Nephron (organoid): ENCODE data around the gene GNG3.

Source experiments
- H3K27ac Mint-ChIP-seq, 3 experiments: 2 replicates each; pipeline ENCODE4 v1.8.0; 2020; ENCODE audit warnings: mixed read lengths in 3 of 3, mild to moderate bottlenecking in 2 of 3, moderate library complexity in 1 of 3
- H3K27me3 Mint-ChIP-seq: 2 replicates; pipeline ENCODE4 v1.8.0; 2021; ENCODE audit warnings: low read depth, mild to moderate bottlenecking, moderate library complexity, mixed read lengths
- H3K36me3 Mint-ChIP-seq: 2 replicates; pipeline ENCODE4 v1.8.0; 2020; ENCODE audit warnings: low read depth, mixed read lengths
- H3K4me1 Mint-ChIP-seq: 2 replicates; pipeline ENCODE4 v1.8.0; 2020; ENCODE audit warnings: mixed read lengths
- H3K4me3 Mint-ChIP-seq, 3 experiments: 2 replicates each; pipeline ENCODE4 v1.8.0; 2020; ENCODE audit warnings: mild to moderate bottlenecking in 3 of 3, mixed read lengths in 3 of 3, moderate library complexity in 2 of 3
- H3K9me3 Mint-ChIP-seq: 2 replicates; pipeline ENCODE4 v1.8.0; 2020; ENCODE audit warnings: mixed read lengths
- TF ChIP-seq, protein P1 (sequence below), 3 experiments: fragments of 200-600 bp; sonication (generic); IDR thresholded peaks; one replicate each; pipeline ENCODE4 v1.5.0; 2021; ENCODE audit warnings: antibody characterized with exemption in 3 of 3; ENCODE audit not compliant: unreplicated experiment in 3 of 3

Gene GNG3

GRCh38 chr11:62708392-62708791, 916 bp downstream of the GNG3 start:
- H3K9me3 Mint-ChIP-seq = no peaks in the 10 kb centered on the region
- H3K27ac Mint-ChIP-seq = peak overlapping the region; percentile 96 to 99 (median 97)
- peak overlapping the region; percentile 83 to 91 (median 90) for H3K4me3 Mint-ChIP-seq
- peaks cover 30% of the 10 kb centered on the region for H3K36me3 Mint-ChIP-seq
- TF ChIP-seq, protein P1, sequence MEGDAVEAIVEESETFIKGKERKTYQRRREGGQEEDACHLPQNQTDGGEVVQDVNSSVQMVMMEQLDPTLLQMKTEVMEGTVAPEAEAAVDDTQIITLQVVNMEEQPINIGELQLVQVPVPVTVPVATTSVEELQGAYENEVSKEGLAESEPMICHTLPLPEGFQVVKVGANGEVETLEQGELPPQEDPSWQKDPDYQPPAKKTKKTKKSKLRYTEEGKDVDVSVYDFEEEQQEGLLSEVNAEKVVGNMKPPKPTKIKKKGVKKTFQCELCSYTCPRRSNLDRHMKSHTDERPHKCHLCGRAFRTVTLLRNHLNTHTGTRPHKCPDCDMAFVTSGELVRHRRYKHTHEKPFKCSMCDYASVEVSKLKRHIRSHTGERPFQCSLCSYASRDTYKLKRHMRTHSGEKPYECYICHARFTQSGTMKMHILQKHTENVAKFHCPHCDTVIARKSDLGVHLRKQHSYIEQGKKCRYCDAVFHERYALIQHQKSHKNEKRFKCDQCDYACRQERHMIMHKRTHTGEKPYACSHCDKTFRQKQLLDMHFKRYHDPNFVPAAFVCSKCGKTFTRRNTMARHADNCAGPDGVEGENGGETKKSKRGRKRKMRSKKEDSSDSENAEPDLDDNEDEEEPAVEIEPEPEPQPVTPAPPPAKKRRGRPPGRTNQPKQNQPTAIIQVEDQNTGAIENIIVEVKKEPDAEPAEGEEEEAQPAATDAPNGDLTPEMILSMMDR (IDR thresholded peaks at IDR 0.05; ENCODE audit: unreplicated experiment in 3 of 3) = no peak
- no peaks in the 10 kb centered on the region for H3K27me3 Mint-ChIP-seq
- H3K4me1 Mint-ChIP-seq = peaks cover 46% of the 10 kb centered on the region

- H3K4me1 Mint-ChIP-seq = peaks cover 49% of the 10 kb centered on the region
- H3K9me3 Mint-ChIP-seq = no peaks in the 10 kb centered on the region
- H3K27me3 Mint-ChIP-seq = no peaks in the 10 kb centered on the region
- H3K36me3 Mint-ChIP-seq = peaks cover 33% of the 10 kb centered on the region
- peak overlapping the region; percentile 83 to 91 (median 90) for H3K4me3 Mint-ChIP-seq
- TF ChIP-seq, protein P1 (IDR thresholded peaks at IDR 0.05; ENCODE audit: unreplicated experiment in 3 of 3) = no peak
- peak overlapping the region; percentile 96 to 99 (median 97) for H3K27ac Mint-ChIP-seq
These were observed 1.3 kb downstream of the GNG3 start for GRCh38 chr11:62708793-62709192.

DNA sequence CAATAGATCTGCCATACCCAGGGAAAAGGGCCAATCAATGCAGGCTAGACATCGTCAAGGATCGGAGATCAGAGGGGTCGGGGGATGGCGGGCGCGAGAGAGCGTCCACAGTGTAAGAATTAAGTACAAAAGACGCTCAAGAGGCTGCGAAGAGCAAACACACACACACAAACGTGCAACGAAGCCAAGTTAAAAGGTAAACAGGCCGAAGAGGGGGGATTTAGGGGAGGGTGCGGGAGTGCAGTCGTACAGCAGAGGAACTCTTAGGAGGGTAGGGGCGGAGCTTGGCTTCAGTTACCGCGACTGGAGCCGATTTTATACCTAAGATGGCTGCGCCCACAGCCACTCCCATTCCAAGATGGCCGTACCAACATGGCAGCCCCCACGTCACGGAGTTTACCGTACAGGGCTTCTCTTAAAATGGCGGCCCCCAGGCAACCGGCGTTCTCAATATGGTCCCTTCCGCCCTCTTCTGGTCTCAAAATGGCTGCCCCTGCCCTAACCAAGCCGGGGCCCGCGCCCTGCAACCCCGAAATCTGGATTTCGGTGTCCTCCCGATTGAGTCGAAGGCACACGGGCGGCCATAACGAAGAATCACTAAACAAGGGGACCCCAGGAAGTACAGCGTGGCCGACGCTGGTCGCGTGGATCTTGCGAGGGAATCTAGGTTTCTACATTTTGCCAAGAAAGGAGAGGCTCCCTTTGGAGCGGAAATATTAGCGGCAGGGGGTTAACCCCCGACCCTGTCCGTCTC, 1.9 kb downstream of the GNG3 start:
- H3K9me3 Mint-ChIP-seq = no peaks in the 10 kb centered on the region
- H3K27me3 Mint-ChIP-seq = no peaks in the 10 kb centered on the region
- peak overlapping the region; percentile 83 to 91 (median 90) for H3K4me3 Mint-ChIP-seq
- H3K27ac Mint-ChIP-seq = peak overlapping the region; percentile 96 to 99 (median 97)
- TF ChIP-seq, protein P1 (IDR thresholded peaks at IDR 0.05; ENCODE audit: unreplicated experiment in 3 of 3) = no peak
- peaks cover 38% of the 10 kb centered on the region for H3K36me3 Mint-ChIP-seq
- H3K4me1 Mint-ChIP-seq = peaks cover 49% of the 10 kb centered on the region

- H3K4me1 Mint-ChIP-seq = peaks cover 48% of the 10 kb centered on the region
- H3K4me3 Mint-ChIP-seq = peak overlapping the region; percentile 83 to 91 (median 90)
- H3K27ac Mint-ChIP-seq = peak overlapping the region; percentile 96 to 99 (median 97)
- H3K27me3 Mint-ChIP-seq = no peaks in the 10 kb centered on the region
- TF ChIP-seq, protein P1 (IDR thresholded peaks at IDR 0.05; ENCODE audit: unreplicated experiment in 3 of 3) = no peak
- peaks cover 42% of the 10 kb centered on the region for H3K36me3 Mint-ChIP-seq
- H3K9me3 Mint-ChIP-seq = no peaks in the 10 kb centered on the region
These were observed 2.5 kb downstream of the GNG3 start for GRCh38 chr11:62710001-62710345.

GRCh38 chr11:62712276-62712812, 4.9 kb downstream of the GNG3 start:
- peak overlapping the region; percentile 60 to 86 (median 80) for H3K27ac Mint-ChIP-seq
- H3K36me3 Mint-ChIP-seq = peaks cover 63% of the 10 kb centered on the region
- no peaks in the 10 kb centered on the region for H3K27me3 Mint-ChIP-seq
- TF ChIP-seq, protein P1 (IDR thresholded peaks at IDR 0.05; ENCODE audit: unreplicated experiment in 3 of 3) = no peak
- no peaks in the 10 kb centered on the region for H3K9me3 Mint-ChIP-seq
- peaks cover 29% of the 10 kb centered on the region for H3K4me1 Mint-ChIP-seq
- H3K4me3 Mint-ChIP-seq = peak overlapping the region in 2 of 3 experiments; percentile 13 to 20
